ENCODE measurements around the gene OMD.

Gene OMD

GRCh38 chr9:92408747-92409478 is 15.4 kb downstream of the OMD start:
- no peak for DNase-seq

GRCh38 chr9:92407818-92408217 is 16.5 kb downstream of the OMD start:
- DNase-seq = no peak

- no peak for DNase-seq
Measured at GRCh38 chr9:92406477-92406876, 17.8 kb downstream of the OMD start.

GRCh38 chr9:92405818-92406217 is 18.5 kb downstream of the OMD start:
- no peak for DNase-seq

- DNase-seq = no peak
Measured at GRCh38 chr9:92404042-92404836, 20.0 kb downstream of the OMD start, which contains the start of gene OGN. Gene OGN, minus strand, starts transcription at chr9:92404578. Its CDS starts 1,171 bp downstream, at chr9:92403407.

- no peak for DNase-seq
Measured at GRCh38 chr9:92402826-92403745, 21.2 kb downstream of the OMD start.

- DNase-seq = no peak
Measured at GRCh38 chr9:92402360-92402759, 21.9 kb downstream of the OMD start.

- DNase-seq = no peak
Measured at GRCh38 chr9:92397853-92398252, 26.4 kb downstream of the OMD start.

GRCh38 chr9:92395617-92396016 is 28.7 kb downstream of the OMD start:
- DNase-seq = no peak

- DNase-seq = no peak
Measured at GRCh38 chr9:92393686-92394085, 30.6 kb downstream of the OMD start.

GRCh38 chr9:92392690-92393089 is 31.6 kb downstream of the OMD start:
- DNase-seq = no peak

- no peak for DNase-seq
Measured at GRCh38 chr9:92385953-92386352, 38.3 kb downstream of the OMD start.

- DNase-seq = no peak
Measured at GRCh38 chr9:92385477-92385876, 38.8 kb downstream of the OMD start.

- DNase-seq = peak; percentile 44
Measured at GRCh38 chr9:92385001-92385400, 39.3 kb downstream of the OMD start.

GRCh38 chr9:92384375-92384774 is 39.9 kb downstream of the OMD start:
- peak; percentile 82 for DNase-seq

- DNase-seq = no peak
Measured at GRCh38 chr9:92381775-92382174, 42.5 kb downstream of the OMD start.

- DNase-seq = no peak
Measured at GRCh38 chr9:92380603-92381002, 43.7 kb downstream of the OMD start.

- peak; percentile 71 for DNase-seq
Measured at GRCh38 chr9:92378865-92379560, 45.3 kb downstream of the OMD start.

- no peak for DNase-seq
Measured at GRCh38 chr9:92377876-92378275, 46.4 kb downstream of the OMD start.

GRCh38 chr9:92373167-92373566 is 51.1 kb downstream of the OMD start:
- DNase-seq = no peak

GRCh38 chr9:92369075-92369474 is 55.2 kb downstream of the OMD start:
- no peak for DNase-seq
